AG09309 (cell line): ENCODE results near the gene AQP9.

ENCODE experiments used
- DNase-seq: peaks from one replicate; pipeline ENCODE4 v3.0.0-alpha.2; 2010; ENCODE audit warnings: low read depth
- H3K4me3 ChIP-seq: 2 replicates; pipeline ENCODE4 v1.5.1; 2011; ENCODE audit warnings: mild to moderate bottlenecking, low read depth, low read length, moderate library complexity; ENCODE audit not compliant: control insufficient read depth
- CTCF ChIP-seq: IDR thresholded peaks from 2 replicates; pipeline ENCODE4 v1.5.1; 2011; ENCODE audit warnings: mild to moderate bottlenecking, low read depth, low read length, inconsistent platforms; ENCODE audit not compliant: insufficient read depth, control insufficient read depth; ENCODE audit errors: missing control alignments

Gene AQP9

GRCh38 chr15:58167095-58167691, 29.0 kb downstream of the AQP9 start:
- TF ChIP-seq CTCF, result no peak

GRCh38 chr15:58169934-58170333, 31.8 kb downstream of the AQP9 start:
- no peak for DNase-seq
- H3K4me3 ChIP-seq, result no peak overlapping the region
- no peak for TF ChIP-seq CTCF

More at GRCh38 chr15:58167095-58167691, 29.0 kb downstream of the AQP9 start:
- no peak for DNase-seq
- no peak overlapping the region for H3K4me3 ChIP-seq

GRCh38 chr15:58171476-58172061, 33.4 kb downstream of the AQP9 start:
- H3K4me3 ChIP-seq, result no peak overlapping the region
- DNase-seq, result no peak
- no peak for TF ChIP-seq CTCF

GRCh38 chr15:58174709-58175108, 36.5 kb downstream of the AQP9 start:
- TF ChIP-seq CTCF, result no peak
- no peak for DNase-seq
- no peak overlapping the region for H3K4me3 ChIP-seq

- no peak for TF ChIP-seq CTCF
- H3K4me3 ChIP-seq, result no peak overlapping the region
- no peak for DNase-seq
Measured at GRCh38 chr15:58175955-58176354, 37.8 kb downstream of the AQP9 start.

- no peak for DNase-seq
- TF ChIP-seq CTCF, result no peak
- H3K4me3 ChIP-seq, result no peak overlapping the region
Measured at GRCh38 chr15:58178668-58179067, 40.5 kb downstream of the AQP9 start.
